Peyer's patch (tissue), 4 donors: ENCODE data around the gene WSCD1. TPM values are rescaled to one million over a fixed set of nuclear protein-coding genes. Genes with fewer than 3 reads are reported as not detected.

Experiments used
- DNase-seq, 3 donors: peaks; one replicate each; pipeline ENCODE4 v3.0.0-alpha.2; 2017 to 2019
- H3K27ac ChIP-seq, 4 donors: fragments of 200-600 bp; sonication (generic); one replicate each; pipeline ENCODE4 v1.5.1; 2016 to 2019
- H3K27me3 ChIP-seq, 2 donors: fragments of 200-600 bp; sonication (generic); one replicate each; pipeline ENCODE4 v1.5.1; 2019
- H3K36me3 ChIP-seq, 3 donors: fragments of 200-600 bp; sonication (generic); one replicate each; pipeline ENCODE4 v1.5.1; 2016 to 2019
- H3K4me1 ChIP-seq, 4 donors: fragments of 200-600 bp; sonication (generic); one replicate each; pipeline ENCODE4 v1.5.1; 2016 to 2019
- H3K4me3 ChIP-seq, 4 donors: fragments of 200-600 bp; sonication (generic); 1 replicate in 3 of 4; 2 replicates in 1 of 4; pipeline ENCODE4 v1.5.1; 2016 to 2019; ENCODE audit warnings: mild to moderate bottlenecking in 1 of 4
- H3K9me3 ChIP-seq, 4 donors: fragments of 200-600 bp; sonication (generic); one replicate each; pipeline ENCODE4 v1.5.1; 2016 to 2019; ENCODE audit warnings: mild to moderate bottlenecking in 1 of 4
- POLR2A ChIP-seq, 2 donors: fragments of 450-650 bp; IDR thresholded peaks; one replicate each; pipeline ENCODE4 v1.5.1; 2017; ENCODE audit warnings: antibody characterized with exemption in 2 of 2, mild to moderate bottlenecking in 2 of 2, moderate library complexity in 2 of 2
- total RNA-seq, 4 donors: library from RNA; depleted of rRNA; stranded (reverse); fragments of >200 nt; gene quantifications; one replicate each; pipeline ENCODE4 v1.1.0, GENCODE V29; 2016
- TF ChIP-seq, protein P1 (sequence below), 6 experiments: fragments of 450-650 bp in 4 of 6; fragments of 200-600 bp in 2 of 6; sonication (generic) in 1 of 6; IDR thresholded peaks; one replicate each; pipeline ENCODE4 v1.5.1; 2017 to 2019; ENCODE audit warnings: antibody characterized with exemption in 6 of 6, mild to moderate bottlenecking in 3 of 6, moderate library complexity in 1 of 6

WSCD1 gene
- total RNA-seq, 4 donors from 2014 or later: 5.8 to 47.3 (median 42.9) TPM

- Histone ChIP-seq H3K27ac (no peak overlapping the region), H3K4me1 (no peaks in the 10 kb centered on the region), H3K36me3 (no peaks in the 10 kb centered on the region), H3K9me3 (no peaks in the 10 kb centered on the region), H3K4me3 (no peak overlapping the region), H3K27me3 (no peaks in the 10 kb centered on the region)
- TF ChIP-seq, protein P1, sequence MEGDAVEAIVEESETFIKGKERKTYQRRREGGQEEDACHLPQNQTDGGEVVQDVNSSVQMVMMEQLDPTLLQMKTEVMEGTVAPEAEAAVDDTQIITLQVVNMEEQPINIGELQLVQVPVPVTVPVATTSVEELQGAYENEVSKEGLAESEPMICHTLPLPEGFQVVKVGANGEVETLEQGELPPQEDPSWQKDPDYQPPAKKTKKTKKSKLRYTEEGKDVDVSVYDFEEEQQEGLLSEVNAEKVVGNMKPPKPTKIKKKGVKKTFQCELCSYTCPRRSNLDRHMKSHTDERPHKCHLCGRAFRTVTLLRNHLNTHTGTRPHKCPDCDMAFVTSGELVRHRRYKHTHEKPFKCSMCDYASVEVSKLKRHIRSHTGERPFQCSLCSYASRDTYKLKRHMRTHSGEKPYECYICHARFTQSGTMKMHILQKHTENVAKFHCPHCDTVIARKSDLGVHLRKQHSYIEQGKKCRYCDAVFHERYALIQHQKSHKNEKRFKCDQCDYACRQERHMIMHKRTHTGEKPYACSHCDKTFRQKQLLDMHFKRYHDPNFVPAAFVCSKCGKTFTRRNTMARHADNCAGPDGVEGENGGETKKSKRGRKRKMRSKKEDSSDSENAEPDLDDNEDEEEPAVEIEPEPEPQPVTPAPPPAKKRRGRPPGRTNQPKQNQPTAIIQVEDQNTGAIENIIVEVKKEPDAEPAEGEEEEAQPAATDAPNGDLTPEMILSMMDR (IDR thresholded peaks at IDR 0.05): no peak
- TF ChIP-seq POLR2A (IDR thresholded peaks at IDR 0.05): no peak
- DNase-seq: no peak
Observed at GRCh38 chr17:6047966-6048365, 22.2 kb upstream of the WSCD1 start.

DNA sequence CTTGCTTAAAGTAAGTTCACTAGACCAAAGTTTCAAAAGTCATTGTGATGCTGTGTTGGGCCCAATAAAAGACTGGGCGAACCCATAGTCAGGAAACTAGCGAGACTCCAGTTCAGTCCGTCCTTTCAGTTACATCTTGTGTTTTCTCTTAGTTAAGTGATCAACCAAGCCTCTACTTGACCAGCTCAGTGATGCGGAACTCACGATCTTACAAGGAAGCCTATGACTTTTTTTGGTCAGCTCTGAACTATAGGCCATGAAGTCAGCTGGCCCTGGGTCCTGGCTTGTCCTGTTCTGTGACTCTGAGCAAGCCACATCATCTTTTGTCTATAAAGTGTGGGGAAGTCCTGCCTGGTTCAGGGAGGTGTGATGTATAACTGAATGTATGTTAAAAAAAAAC is 21.7 kb upstream of the WSCD1 start:
- DNase-seq: no peak
- Histone ChIP-seq H3K9me3 (no peaks in the 10 kb centered on the region), H3K4me3 (no peak overlapping the region), H3K36me3 (no peaks in the 10 kb centered on the region), H3K4me1 (no peaks in the 10 kb centered on the region), H3K27ac (no peak overlapping the region), H3K27me3 (no peaks in the 10 kb centered on the region)
- TF ChIP-seq, protein P1 (IDR thresholded peaks at IDR 0.05): no peak
- TF ChIP-seq POLR2A (IDR thresholded peaks at IDR 0.05): no peak

GRCh38 chr17:6052926-6053325 is 17.3 kb upstream of the WSCD1 start:
- no peaks in the 10 kb centered on the region for H3K27me3 ChIP-seq
- DNase-seq: no peak
- no peaks in the 10 kb centered on the region for H3K9me3 ChIP-seq
- no peak overlapping the region for H3K4me3 ChIP-seq
- no peak overlapping the region for H3K27ac ChIP-seq
- TF ChIP-seq, protein P1 (IDR thresholded peaks at IDR 0.05): no peak
- TF ChIP-seq POLR2A (IDR thresholded peaks at IDR 0.05): no peak
- no peaks in the 10 kb centered on the region for H3K4me1 ChIP-seq
- no peaks in the 10 kb centered on the region for H3K36me3 ChIP-seq

- H3K27ac ChIP-seq: no peak overlapping the region
- no peaks in the 10 kb centered on the region for H3K4me1 ChIP-seq
- H3K9me3 ChIP-seq: no peaks in the 10 kb centered on the region
- H3K4me3 ChIP-seq: no peak overlapping the region
- TF ChIP-seq, protein P1 (IDR thresholded peaks at IDR 0.05): no peak
- TF ChIP-seq POLR2A (IDR thresholded peaks at IDR 0.05): no peak
- H3K36me3 ChIP-seq: no peaks in the 10 kb centered on the region
- H3K27me3 ChIP-seq: no peaks in the 10 kb centered on the region
- DNase-seq: no peak
Observed at GRCh38 chr17:6054372-6054771, 15.8 kb upstream of the WSCD1 start.

GRCh38 chr17:6056104-6056503 is 14.1 kb upstream of the WSCD1 start:
- Histone ChIP-seq H3K4me3 (no peak overlapping the region), H3K36me3 (no peaks in the 10 kb centered on the region), H3K9me3 (no peaks in the 10 kb centered on the region), H3K4me1 (no peaks in the 10 kb centered on the region), H3K27ac (no peak overlapping the region), H3K27me3 (no peaks in the 10 kb centered on the region)
- DNase-seq: no peak
- no peak for TF ChIP-seq POLR2A (IDR thresholded peaks at IDR 0.05)
- TF ChIP-seq, protein P1 (IDR thresholded peaks at IDR 0.05): no peak

DNA sequence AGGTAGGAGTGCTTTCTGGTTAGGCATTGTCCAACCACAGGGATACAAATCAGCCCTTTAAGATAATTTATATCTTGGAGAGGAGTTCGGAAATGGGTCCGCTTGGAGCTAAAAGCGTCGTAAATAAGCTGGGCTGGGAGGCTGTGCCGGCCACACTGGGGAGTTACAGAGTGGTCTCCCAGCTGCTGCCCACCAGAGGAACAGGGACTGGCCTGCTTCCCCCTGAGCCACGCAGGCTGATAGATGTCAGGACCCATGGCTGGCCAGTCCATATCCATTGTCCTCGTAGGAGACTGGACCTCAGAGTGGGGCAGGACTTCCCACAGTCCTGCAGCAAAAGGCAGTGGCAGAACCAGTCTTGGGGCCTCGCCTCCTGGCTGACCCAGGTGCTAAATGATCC is 12.6 kb upstream of the WSCD1 start:
- Histone ChIP-seq H3K27ac (no peak overlapping the region), H3K4me3 (no peak overlapping the region), H3K9me3 (no peaks in the 10 kb centered on the region)

More for the DNA sequence above, 12.6 kb upstream of the WSCD1 start:
- Histone ChIP-seq H3K36me3 (no peaks in the 10 kb centered on the region), H3K27me3 (no peaks in the 10 kb centered on the region), H3K4me1 (no peaks in the 10 kb centered on the region)
- TF ChIP-seq POLR2A (IDR thresholded peaks at IDR 0.05): no peak
- TF ChIP-seq, protein P1 (IDR thresholded peaks at IDR 0.05): no peak
- no peak for DNase-seq
